ENCODE results near the gene PLCG2. TPM values are rescaled to one million over a fixed set of nuclear protein-coding genes. Genes with fewer than 3 reads are reported as not detected.
A peak's percentile ranks its signal among the peaks of the same experiment; 100 is the strongest.

PLCG2 gene
- total RNA-seq, 2 experiments from 2014 or later = 13.5 to 15.2 TPM

DNA sequence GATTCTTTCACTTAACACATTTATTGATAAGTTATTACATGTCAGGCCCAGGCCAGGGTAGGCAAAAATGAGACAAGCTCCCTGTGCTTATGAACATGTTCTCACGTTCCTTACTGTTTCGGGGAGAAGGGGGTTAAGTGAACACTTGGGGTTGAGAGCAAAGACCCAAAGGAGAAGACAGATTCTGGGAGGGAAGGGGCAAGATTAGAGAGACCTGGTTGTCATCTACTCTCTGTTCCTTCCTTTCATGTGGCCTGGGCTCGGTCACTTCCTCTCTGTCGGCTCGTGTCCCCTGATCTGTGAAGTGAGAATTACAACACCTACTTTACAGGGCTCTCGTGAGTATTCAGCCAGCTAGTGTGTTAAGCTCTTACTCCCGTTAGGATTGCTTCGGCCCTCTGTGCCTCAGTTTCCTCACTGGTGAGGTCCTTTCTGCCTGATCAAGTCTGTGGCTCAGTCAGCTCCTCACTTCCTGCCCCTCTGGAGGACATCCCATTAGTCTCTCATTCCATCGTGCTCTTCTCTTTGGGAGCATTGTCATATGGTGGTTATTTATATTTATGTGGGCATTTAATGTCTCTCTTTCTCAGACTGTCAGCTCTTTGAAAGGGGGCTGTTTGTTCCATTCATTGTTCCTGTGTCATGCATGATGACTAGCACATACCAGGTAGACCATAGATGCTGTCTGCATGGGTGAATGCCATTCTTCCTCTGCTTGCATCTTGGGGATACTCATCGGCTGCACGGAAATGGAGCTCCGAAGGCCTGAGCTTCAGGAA lies 38.9 kb downstream of the PLCG2 start:
- Mint-ChIP-seq H3K9me3 (no peaks in the 10 kb centered on the region), H3K4me1 (peaks cover 15% of the 10 kb centered on the region), H3K27me3 (peaks cover 17% of the 10 kb centered on the region), H3K36me3 (peaks cover 3% of the 10 kb centered on the region), H3K4me3 (peak overlapping the region; percentile 6), H3K27ac (peak overlapping the region; percentile 5)
- DNase-seq (no peak), ATAC-seq (ENCODE audit: low read depth) (peak; percentile 87)
- POLR2A ChIA-PET = interaction anchor here (0.6 to 0.9 kb wide), 3 partner anchors 14 to 56 kb away, joined by 3 to 4 read pairs (median 4); no protein-coding TSS in a partner anchor

DNA sequence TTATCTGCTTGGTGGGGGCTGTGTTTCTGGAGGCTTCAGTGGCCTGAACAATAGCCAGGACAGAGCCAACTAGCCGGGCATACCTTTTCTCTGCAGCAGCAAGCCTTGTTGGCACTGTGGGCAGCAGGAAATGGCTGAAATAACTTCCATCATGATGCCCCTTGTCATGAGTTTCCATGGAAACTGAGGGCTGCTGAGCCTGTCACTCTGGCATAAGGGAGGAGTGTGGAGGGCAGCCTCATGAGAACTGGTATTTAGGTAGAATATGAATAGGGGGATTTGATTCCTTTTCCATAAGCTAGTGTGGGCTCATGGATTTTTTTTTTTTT lies 39.4 kb downstream of the PLCG2 start:
- DNase-seq (no peak), ATAC-seq (ENCODE audit: low read depth) (no peak)
- POLR2A ChIA-PET = interaction anchor here (0.6 to 0.9 kb wide), 2 partner anchors 19 to 55 kb away, joined by 4 read pairs; no protein-coding TSS in a partner anchor
- Mint-ChIP-seq H3K27me3 (peaks cover 12% of the 10 kb centered on the region), H3K4me3 (no peak overlapping the region), H3K36me3 (no peaks in the 10 kb centered on the region), H3K27ac (no peak overlapping the region), H3K9me3 (no peaks in the 10 kb centered on the region), H3K4me1 (peaks cover 21% of the 10 kb centered on the region)

DNA sequence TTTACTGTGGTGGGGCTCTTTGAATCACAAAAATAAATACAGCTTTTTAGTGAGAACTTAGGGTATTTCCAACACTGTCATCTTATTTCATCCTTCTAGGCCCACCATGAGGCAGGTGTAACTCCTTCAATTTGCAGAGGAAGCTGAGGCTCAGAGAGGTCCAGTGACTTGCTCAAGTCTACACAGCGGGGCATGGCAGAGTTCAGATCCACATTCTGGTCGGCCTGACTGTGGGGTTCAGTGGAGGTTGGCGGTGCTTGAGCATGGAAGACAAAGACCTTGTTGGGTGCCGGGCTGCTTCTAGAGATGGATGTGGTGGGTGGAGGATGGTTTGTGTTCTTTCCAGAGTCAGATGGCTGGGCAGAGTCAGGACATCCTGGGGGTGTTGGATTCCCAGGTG lies 39.8 kb downstream of the PLCG2 start:
- Mint-ChIP-seq H3K4me1 (peaks cover 21% of the 10 kb centered on the region), H3K36me3 (no peaks in the 10 kb centered on the region), H3K27ac (no peak overlapping the region), H3K4me3 (no peak overlapping the region), H3K27me3 (peaks cover 10% of the 10 kb centered on the region), H3K9me3 (no peaks in the 10 kb centered on the region)
- DNase-seq (no peak), ATAC-seq (ENCODE audit: low read depth) (no peak)
- POLR2A ChIA-PET = interaction anchor here (0.6 kb wide), 1 partner anchor 19 kb away, joined by 4 read pairs; no protein-coding TSS in a partner anchor

- H3K4me1 Mint-ChIP-seq = peaks cover 21% of the 10 kb centered on the region
- no peak overlapping the region for H3K4me3 Mint-ChIP-seq
- peaks cover 4% of the 10 kb centered on the region for H3K36me3 Mint-ChIP-seq
These were observed 42.5 kb downstream of the PLCG2 start for GRCh38 chr16:81821436-81822128.

DNA sequence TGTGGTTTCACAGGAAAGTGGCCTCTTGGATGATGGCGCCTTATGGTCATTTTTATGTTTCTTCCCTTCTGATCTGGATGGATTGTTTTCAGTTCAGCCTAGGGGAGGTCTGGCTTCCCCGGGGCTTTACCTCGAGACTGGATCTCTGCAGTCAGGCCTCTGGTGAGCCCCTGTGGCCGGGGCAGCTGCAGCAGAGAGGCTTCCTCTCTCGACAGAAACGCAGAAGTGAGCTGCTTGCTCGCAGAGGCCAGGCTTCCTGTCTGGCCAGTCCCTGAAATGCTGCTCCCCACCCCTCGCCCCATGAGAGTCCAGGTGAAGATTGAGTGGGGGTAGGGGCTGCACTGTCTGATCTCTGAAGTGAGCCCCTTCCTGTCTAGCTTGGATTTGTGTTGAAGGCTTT lies 44.0 kb downstream of the PLCG2 start:
- H3K36me3 Mint-ChIP-seq = peaks cover 4% of the 10 kb centered on the region
- POLR2A ChIA-PET = interaction anchor here (1.3 kb wide), 1 partner anchor 51 kb away, joined by 4 read pairs; no protein-coding TSS in a partner anchor
- peak; percentile 47 for ATAC-seq (ENCODE audit: low read depth)
- H3K27me3 Mint-ChIP-seq = peaks cover 17% of the 10 kb centered on the region
- peaks cover 14% of the 10 kb centered on the region for H3K4me1 Mint-ChIP-seq
- H3K9me3 Mint-ChIP-seq = no peaks in the 10 kb centered on the region
- no peak overlapping the region for H3K4me3 Mint-ChIP-seq
- H3K27ac Mint-ChIP-seq = peak overlapping the region; percentile 38
- no peak for DNase-seq

More at GRCh38 chr16:81821436-81822128, 42.5 kb downstream of the PLCG2 start:
- peaks cover 17% of the 10 kb centered on the region for H3K27me3 Mint-ChIP-seq
- no peak overlapping the region for H3K27ac Mint-ChIP-seq
- DNase-seq (no peak), ATAC-seq (ENCODE audit: low read depth) (no peak)
- POLR2A ChIA-PET = no interaction called here
- no peaks in the 10 kb centered on the region for H3K9me3 Mint-ChIP-seq

DNA sequence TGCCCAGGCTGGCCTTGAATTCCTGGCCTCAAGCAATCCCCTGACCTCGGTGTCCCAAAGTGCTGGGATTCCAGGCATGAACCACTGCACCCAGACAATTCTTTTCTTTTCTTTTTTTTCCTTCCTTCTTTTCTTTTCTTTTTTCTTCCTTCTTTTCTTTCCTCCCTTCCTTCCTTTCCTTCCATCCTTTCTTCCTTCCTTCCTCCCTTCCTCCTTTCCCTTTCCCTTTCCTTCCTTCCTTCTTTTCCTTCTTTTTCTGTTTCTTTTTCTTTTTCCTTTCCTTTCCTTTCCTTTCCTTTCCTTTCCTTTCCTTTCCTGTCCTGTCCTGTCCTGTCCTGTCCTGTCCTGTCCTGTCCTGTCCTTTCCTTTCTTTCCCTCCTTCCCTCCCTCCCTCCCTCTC lies 44.6 kb downstream of the PLCG2 start:
- H3K36me3 Mint-ChIP-seq = peaks cover 4% of the 10 kb centered on the region
- peaks cover 17% of the 10 kb centered on the region for H3K27me3 Mint-ChIP-seq
- DNase-seq = no peak
- no peak overlapping the region for H3K27ac Mint-ChIP-seq
- no peak overlapping the region for H3K4me3 Mint-ChIP-seq
- ATAC-seq (ENCODE audit: low read depth) = no peak
- H3K9me3 Mint-ChIP-seq = no peaks in the 10 kb centered on the region
- peaks cover 11% of the 10 kb centered on the region for H3K4me1 Mint-ChIP-seq
- POLR2A ChIA-PET = interaction anchor here (1.3 kb wide), 1 partner anchor 50 kb away, joined by 4 read pairs; no protein-coding TSS in a partner anchor

DNA sequence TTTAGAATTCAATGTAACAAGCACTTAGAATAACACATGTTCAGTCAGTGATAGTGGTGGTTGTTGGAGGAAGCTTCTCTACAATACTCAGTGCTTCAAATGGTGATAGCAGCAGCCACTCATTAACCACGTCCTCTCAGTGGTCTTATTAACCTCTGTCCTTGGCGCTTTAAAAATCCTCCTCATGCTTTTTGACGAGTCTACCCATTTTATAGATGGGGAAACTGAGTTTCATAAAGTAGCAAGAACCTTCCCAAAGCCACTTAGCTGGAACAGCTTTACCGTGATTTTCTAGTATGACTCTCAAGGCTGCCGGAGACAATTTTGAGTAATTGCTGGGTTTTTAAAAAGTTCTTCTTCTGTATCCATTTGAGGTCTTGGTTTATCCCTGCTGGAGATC lies 47.4 kb downstream of the PLCG2 start:
- H3K27ac Mint-ChIP-seq = no peak overlapping the region
- H3K4me3 Mint-ChIP-seq = no peak overlapping the region
- H3K4me1 Mint-ChIP-seq = peaks cover 20% of the 10 kb centered on the region
- DNase-seq = no peak
- POLR2A ChIA-PET = no interaction called here
- ATAC-seq (ENCODE audit: low read depth) = no peak
- H3K9me3 Mint-ChIP-seq = no peaks in the 10 kb centered on the region
- peaks cover 4% of the 10 kb centered on the region for H3K36me3 Mint-ChIP-seq
- peaks cover 16% of the 10 kb centered on the region for H3K27me3 Mint-ChIP-seq

DNA sequence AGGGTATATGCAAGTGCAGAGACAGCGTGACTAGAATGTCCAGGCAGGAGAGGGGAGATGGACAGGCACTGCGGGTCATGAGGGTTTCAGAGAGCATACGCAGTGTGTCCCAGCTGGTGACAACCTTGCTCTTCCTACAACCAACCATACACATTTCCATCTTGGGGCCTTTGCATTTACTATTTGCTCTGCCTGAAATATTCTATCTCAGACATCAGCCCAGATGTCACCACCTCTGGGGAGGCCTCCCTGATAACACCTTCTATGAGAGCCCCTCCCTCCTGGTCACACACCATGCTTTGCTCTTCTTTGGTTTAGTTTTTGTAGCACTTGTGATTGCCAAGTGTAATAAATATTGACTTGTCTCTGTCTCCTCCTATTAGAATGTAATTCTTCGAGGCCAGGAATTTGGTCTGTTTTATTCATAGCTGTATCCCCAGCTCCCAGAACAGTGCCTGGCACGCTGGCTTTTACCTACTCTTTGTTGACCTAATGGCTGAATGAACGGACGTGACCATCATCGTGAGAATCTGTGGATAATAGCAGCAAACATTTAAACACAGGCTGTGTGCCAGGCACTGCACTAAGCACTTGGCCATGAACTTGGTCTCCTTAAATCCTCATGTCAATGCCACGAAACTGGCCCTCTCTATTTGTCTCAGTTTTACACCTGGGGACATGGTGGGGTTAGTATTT lies 51.9 kb downstream of the PLCG2 start:
- peaks cover 8% of the 10 kb centered on the region for H3K27me3 Mint-ChIP-seq
- peaks cover 25% of the 10 kb centered on the region for H3K4me1 Mint-ChIP-seq
- no peaks in the 10 kb centered on the region for H3K36me3 Mint-ChIP-seq
- ATAC-seq (ENCODE audit: low read depth) (no peak), DNase-seq (no peak)
- H3K4me3 Mint-ChIP-seq = peak overlapping the region; percentile 56
- POLR2A ChIA-PET = interaction anchor here (0.6 to 1.1 kb wide), 2 partner anchors 13 to 15 kb away, joined by 3 to 4 read pairs; no protein-coding TSS in a partner anchor
- no peaks in the 10 kb centered on the region for H3K9me3 Mint-ChIP-seq
- peak overlapping the region; percentile 81 for H3K27ac Mint-ChIP-seq

- POLR2A ChIA-PET = interaction anchor here (0.6 to 1.1 kb wide), 2 partner anchors 14 to 15 kb away, joined by 3 to 4 read pairs; no protein-coding TSS in a partner anchor
- Mint-ChIP-seq H3K36me3 (no peaks in the 10 kb centered on the region), H3K4me3 (peak overlapping the region; percentile 56), H3K27me3 (peaks cover 8% of the 10 kb centered on the region), H3K27ac (peak overlapping the region; percentile 81), H3K9me3 (no peaks in the 10 kb centered on the region), H3K4me1 (peaks cover 27% of the 10 kb centered on the region)
- ATAC-seq (ENCODE audit: low read depth) (peak; percentile 98), DNase-seq (peak; percentile 67)
These were observed 52.6 kb downstream of the PLCG2 start for GRCh38 chr16:81831722-81832126.

DNA sequence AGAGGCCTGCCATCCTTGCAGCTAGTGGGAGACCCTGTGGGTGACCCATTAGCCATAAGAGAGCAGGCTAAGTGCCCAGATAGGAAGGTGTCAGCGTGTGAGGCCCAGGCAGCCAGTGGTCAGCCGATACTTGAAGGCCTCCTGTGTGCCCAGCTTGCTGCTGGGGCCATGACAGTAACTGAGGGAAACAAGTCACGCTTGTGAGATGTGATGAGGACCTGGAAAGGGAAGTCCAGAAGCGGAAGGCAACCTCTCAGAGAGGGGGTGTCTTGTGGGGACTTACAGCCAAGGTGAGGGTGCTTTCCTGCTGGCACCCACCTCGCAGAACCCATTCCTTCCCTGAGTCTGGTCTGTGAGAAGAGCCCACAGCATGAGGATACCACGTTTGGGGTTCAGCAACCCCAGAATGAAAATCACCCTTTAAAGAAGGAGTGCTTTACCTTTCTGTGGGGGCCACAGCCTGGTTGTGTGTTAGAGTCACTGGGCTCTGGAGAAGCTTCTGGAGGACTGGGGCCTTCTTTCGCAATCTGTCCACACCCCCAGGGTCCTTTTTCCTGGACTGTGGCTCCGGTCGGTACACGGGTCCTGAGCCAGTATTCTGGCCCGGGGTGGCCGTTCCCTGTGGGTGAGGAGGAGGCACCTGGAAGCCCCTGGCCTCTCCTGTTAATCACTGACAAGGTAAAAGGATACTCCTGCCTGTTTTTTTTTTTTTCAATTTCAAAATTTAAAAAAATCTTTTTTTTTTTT lies 53.9 kb downstream of the PLCG2 start:
- Mint-ChIP-seq H3K9me3 (no peaks in the 10 kb centered on the region), H3K4me3 (no peak overlapping the region), H3K4me1 (peaks cover 28% of the 10 kb centered on the region), H3K27me3 (peaks cover 7% of the 10 kb centered on the region), H3K36me3 (no peaks in the 10 kb centered on the region), H3K27ac (peak overlapping the region; percentile 50)
- POLR2A ChIA-PET = no interaction called here
- ATAC-seq (ENCODE audit: low read depth) (no peak), DNase-seq (no peak)

DNA sequence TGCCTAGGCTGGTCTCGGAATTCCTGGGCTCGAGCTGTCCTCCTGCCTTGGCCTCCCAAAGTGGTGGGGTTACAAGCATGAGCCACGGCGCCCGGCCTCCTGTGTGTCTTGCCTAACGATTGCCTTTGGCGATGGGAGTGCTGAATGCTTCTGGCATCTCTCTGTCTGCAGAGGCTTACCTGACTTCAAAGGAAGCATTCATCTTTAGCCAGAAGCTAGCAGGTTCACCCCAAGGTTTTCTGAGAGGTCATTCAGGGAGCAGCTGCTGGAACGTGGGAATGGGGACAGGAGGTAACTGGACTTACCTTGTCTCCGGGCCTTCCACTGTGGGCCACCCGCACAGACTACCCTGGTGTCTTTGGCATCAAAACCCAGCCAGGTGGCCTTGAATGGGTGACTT lies 54.7 kb downstream of the PLCG2 start:
- H3K9me3 Mint-ChIP-seq = no peaks in the 10 kb centered on the region
- DNase-seq (no peak), ATAC-seq (ENCODE audit: low read depth) (no peak)
- no peak overlapping the region for H3K4me3 Mint-ChIP-seq
- H3K27ac Mint-ChIP-seq = no peak overlapping the region
- POLR2A ChIA-PET = no interaction called here
- H3K4me1 Mint-ChIP-seq = peaks cover 28% of the 10 kb centered on the region
- H3K27me3 Mint-ChIP-seq = peaks cover 9% of the 10 kb centered on the region
- no peaks in the 10 kb centered on the region for H3K36me3 Mint-ChIP-seq

DNA sequence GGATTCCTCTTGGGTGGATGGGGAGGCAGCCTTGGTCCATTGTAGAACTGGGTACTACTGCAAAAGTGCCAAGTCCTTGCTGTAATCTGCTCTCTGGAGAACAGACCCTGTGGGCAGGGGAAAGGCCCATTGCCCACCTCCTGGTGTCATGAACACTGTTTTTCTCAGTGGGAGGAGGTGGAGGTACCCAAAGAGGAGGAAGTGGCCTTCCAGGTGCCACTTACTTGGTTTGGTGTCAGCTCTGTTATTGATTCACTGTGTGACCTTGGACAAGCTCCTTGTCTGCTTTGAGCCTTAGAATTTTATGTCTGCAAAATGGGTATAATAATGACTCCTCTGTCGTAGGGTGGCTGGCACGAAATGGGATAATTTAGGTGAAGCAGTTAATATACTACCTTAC lies 55.8 kb downstream of the PLCG2 start:
- Mint-ChIP-seq H3K27ac (no peak overlapping the region), H3K27me3 (peaks cover 6% of the 10 kb centered on the region), H3K4me3 (no peak overlapping the region), H3K4me1 (peaks cover 28% of the 10 kb centered on the region), H3K9me3 (no peaks in the 10 kb centered on the region), H3K36me3 (no peaks in the 10 kb centered on the region)
- POLR2A ChIA-PET = interaction anchor here (0.6 to 1.5 kb wide), 2 partner anchors 36 to 61 kb away, joined by 3 to 6 read pairs; no protein-coding TSS in a partner anchor
- no peak for ATAC-seq (ENCODE audit: low read depth)
- DNase-seq = no peak

All from activated naive CD8-positive, alpha-beta T cell treated with anti-CD3 and anti-CD28 coated beads, Interleukin-2, amount 10 ng/mL, durations not matched to agents 7 days and 5 days (primary cell).